ENCODE results near the gene SLC39A10.

- TF ChIP-seq, protein P1, sequence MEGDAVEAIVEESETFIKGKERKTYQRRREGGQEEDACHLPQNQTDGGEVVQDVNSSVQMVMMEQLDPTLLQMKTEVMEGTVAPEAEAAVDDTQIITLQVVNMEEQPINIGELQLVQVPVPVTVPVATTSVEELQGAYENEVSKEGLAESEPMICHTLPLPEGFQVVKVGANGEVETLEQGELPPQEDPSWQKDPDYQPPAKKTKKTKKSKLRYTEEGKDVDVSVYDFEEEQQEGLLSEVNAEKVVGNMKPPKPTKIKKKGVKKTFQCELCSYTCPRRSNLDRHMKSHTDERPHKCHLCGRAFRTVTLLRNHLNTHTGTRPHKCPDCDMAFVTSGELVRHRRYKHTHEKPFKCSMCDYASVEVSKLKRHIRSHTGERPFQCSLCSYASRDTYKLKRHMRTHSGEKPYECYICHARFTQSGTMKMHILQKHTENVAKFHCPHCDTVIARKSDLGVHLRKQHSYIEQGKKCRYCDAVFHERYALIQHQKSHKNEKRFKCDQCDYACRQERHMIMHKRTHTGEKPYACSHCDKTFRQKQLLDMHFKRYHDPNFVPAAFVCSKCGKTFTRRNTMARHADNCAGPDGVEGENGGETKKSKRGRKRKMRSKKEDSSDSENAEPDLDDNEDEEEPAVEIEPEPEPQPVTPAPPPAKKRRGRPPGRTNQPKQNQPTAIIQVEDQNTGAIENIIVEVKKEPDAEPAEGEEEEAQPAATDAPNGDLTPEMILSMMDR (IDR thresholded peaks at IDR 0.05): no peak
- no peak for TF ChIP-seq POLR2A (IDR thresholded peaks at IDR 0.05)
These were observed 80.7 kb downstream of the SLC39A10 start for GRCh38 chr2:195737511-195738325.
